Left kidney (tissue), 2 donors: Measurements from ENCODE around the gene HK1. TPM values are rescaled to one million over a fixed set of nuclear protein-coding genes. Genes with fewer than 3 reads are reported as not detected.

Experiments used
- DNase-seq: peaks from one replicate; pipeline ENCODE4 v3.0.0-alpha.2; 2013
- polyA plus RNA-seq: library from polyadenylated mRNA; unstranded; fragments of 120-200 nt; gene quantifications from one replicate; pipeline ENCODE4 v1.2.1, GENCODE V29; 2013; ENCODE audit not compliant: insufficient read length

HK1 gene
- polyA plus RNA-seq, 1 donor: 51.3 TPM

- DNase-seq: no peak
These were observed 96.6 kb downstream of the HK1 start for GRCh38 chr10:69374931-69375306.

- no peak for DNase-seq
These were observed 97.2 kb downstream of the HK1 start for GRCh38 chr10:69375307-69376151.

- DNase-seq: no peak
These were observed 98.4 kb downstream of the HK1 start for GRCh38 chr10:69376662-69377061.

- DNase-seq: no peak
These were observed 98.9 kb downstream of the HK1 start for GRCh38 chr10:69377191-69377590.

- no peak for DNase-seq
These were observed 99.6 kb downstream of the HK1 start for GRCh38 chr10:69377933-69378332.

- no peak for DNase-seq
These were observed 101.5 kb downstream of the HK1 start for GRCh38 chr10:69379800-69380199.

- no peak for DNase-seq
These were observed 104.3 kb downstream of the HK1 start for GRCh38 chr10:69382382-69383117.

- no peak for DNase-seq
These were observed 105.3 kb downstream of the HK1 start for GRCh38 chr10:69383558-69383957.

GRCh38 chr10:69384320-69384719 is 106.0 kb downstream of the HK1 start:
- no peak for DNase-seq

GRCh38 chr10:69385454-69386350 is 107.4 kb downstream of the HK1 start:
- DNase-seq: no peak

GRCh38 chr10:69387500-69387899 is 109.2 kb downstream of the HK1 start:
- no peak for DNase-seq

GRCh38 chr10:69388488-69388887 is 110.2 kb downstream of the HK1 start:
- no peak for DNase-seq

- DNase-seq: no peak
These were observed 111.7 kb downstream of the HK1 start for GRCh38 chr10:69389827-69390490.

GRCh38 chr10:69391158-69391557 is 112.9 kb downstream of the HK1 start:
- DNase-seq: no peak

GRCh38 chr10:69392481-69393000 is 114.2 kb downstream of the HK1 start:
- peak; percentile 78 for DNase-seq

- DNase-seq: no peak
These were observed 115.7 kb downstream of the HK1 start for GRCh38 chr10:69394020-69394419.

- DNase-seq: no peak
These were observed 119.7 kb downstream of the HK1 start for GRCh38 chr10:69397972-69398371.

GRCh38 chr10:69398466-69398865 is 120.2 kb downstream of the HK1 start:
- DNase-seq: no peak

- no peak for DNase-seq
These were observed 122.6 kb downstream of the HK1 start for GRCh38 chr10:69400936-69401335.

- DNase-seq: no peak
These were observed 123.1 kb downstream of the HK1 start for GRCh38 chr10:69401416-69401815.

- DNase-seq: no peak
These were observed 124.1 kb downstream of the HK1 start for GRCh38 chr10:69402386-69402785.

- no peak for DNase-seq
These were observed 124.8 kb downstream of the HK1 start for GRCh38 chr10:69403066-69403465.
